Bronchial epithelial cell (primary cell): ENCODE measurements around the gene RDH13. TPM values are rescaled to one million over a fixed set of nuclear protein-coding genes. Genes with fewer than 3 reads are reported as not detected.

Experiments used
- DNase-seq: peaks from one replicate; pipeline ENCODE4 v3.0.0-alpha.2; 2010; ENCODE audit warnings: low read depth
- FAIRE-seq: peaks from 2 replicates; lab custom pipeline; 2011; peaks lifted over from hg19 to GRCh38; lab: Jason Lieb, UNC
- H3K27me3 ChIP-seq: 2 replicates; pipeline ENCODE4 v1.5.1; 2011; ENCODE audit warnings: low read length; ENCODE audit not compliant: control insufficient read depth, insufficient read depth
- H3K36me3 ChIP-seq: 2 replicates; pipeline ENCODE4 v1.5.1; 2011; ENCODE audit warnings: low read length; ENCODE audit not compliant: control insufficient read depth, insufficient read depth
- H3K4me3 ChIP-seq: 2 replicates; pipeline ENCODE4 v1.5.1; 2011; ENCODE audit warnings: mild to moderate bottlenecking, low read depth, low read length, control low read depth
- total RNA-seq: library from RNA; depleted of rRNA; stranded (reverse); fragments of >200 nt; gene quantifications from 2 replicates; pipeline ENCODE4 v1.2.1, GENCODE V29; 2014
- TF ChIP-seq, protein P1 (sequence below): IDR thresholded peaks from 2 replicates; pipeline ENCODE4 v1.5.1; 2011; ENCODE audit warnings: mild to moderate bottlenecking, moderate library complexity, low read length, control low read depth, inconsistent platforms; ENCODE audit not compliant: insufficient read depth, severe bottlenecking

RDH13 gene
- total RNA-seq, 1 donor from 2014 or later, result 23.7 TPM

DNA sequence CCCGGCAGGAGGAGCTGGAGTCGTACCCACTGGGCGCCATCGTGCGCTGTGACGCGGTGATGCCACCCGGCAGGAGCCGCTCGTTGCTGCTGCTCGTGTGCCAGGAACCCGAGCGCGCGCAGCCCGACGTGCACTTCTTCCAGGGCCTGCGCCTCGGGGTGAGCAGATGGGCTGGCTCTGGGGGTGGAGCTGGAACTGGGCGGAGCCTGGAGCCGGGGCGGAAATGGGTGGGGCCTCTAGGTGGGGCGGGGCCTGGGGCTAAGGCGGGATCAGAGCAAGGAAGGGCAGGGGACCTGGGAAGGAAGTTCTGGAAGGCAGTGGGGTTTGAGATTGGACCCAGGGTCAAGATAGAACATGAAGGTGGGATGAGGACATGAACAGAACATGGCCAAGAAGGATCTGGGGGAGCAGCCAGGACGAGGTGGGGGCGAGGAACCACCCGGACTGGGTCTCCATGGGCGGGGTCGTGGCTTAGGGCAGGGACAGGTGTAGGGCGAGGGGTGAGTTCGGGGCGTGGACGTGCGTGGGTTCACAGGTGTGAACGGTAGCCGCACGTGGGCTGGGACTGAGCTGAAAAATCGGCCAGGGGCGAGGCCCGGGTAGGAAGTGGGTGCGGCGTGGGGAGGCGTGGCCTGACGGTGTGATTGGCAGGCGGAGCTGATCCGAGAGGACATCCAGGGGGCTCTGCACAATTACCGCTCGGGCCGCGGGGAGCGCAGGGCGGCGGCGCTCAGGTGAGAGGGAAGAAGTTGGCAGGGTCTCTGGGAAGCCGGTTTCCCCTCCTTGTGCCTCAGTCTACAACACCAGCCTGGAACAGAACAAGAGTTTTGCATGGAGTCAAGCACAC is 17.4 kb upstream of the RDH13 start:
- TF ChIP-seq, protein P1, sequence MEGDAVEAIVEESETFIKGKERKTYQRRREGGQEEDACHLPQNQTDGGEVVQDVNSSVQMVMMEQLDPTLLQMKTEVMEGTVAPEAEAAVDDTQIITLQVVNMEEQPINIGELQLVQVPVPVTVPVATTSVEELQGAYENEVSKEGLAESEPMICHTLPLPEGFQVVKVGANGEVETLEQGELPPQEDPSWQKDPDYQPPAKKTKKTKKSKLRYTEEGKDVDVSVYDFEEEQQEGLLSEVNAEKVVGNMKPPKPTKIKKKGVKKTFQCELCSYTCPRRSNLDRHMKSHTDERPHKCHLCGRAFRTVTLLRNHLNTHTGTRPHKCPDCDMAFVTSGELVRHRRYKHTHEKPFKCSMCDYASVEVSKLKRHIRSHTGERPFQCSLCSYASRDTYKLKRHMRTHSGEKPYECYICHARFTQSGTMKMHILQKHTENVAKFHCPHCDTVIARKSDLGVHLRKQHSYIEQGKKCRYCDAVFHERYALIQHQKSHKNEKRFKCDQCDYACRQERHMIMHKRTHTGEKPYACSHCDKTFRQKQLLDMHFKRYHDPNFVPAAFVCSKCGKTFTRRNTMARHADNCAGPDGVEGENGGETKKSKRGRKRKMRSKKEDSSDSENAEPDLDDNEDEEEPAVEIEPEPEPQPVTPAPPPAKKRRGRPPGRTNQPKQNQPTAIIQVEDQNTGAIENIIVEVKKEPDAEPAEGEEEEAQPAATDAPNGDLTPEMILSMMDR, result no peak
- peak overlapping the region; percentile 49 for H3K4me3 ChIP-seq
- DNase-seq (peak; percentile 61), FAIRE-seq (no peak)
- no peaks in the 10 kb centered on the region for H3K27me3 ChIP-seq
- H3K36me3 ChIP-seq, result peaks cover 8% of the 10 kb centered on the region

GRCh38 chr19:55079400-55080038 is 16.6 kb upstream of the RDH13 start:
- DNase-seq (no peak), FAIRE-seq (no peak)
- Histone ChIP-seq H3K4me3 (no peak overlapping the region), H3K36me3 (peaks cover 8% of the 10 kb centered on the region), H3K27me3 (no peaks in the 10 kb centered on the region)
- TF ChIP-seq, protein P1, result no peak

DNA sequence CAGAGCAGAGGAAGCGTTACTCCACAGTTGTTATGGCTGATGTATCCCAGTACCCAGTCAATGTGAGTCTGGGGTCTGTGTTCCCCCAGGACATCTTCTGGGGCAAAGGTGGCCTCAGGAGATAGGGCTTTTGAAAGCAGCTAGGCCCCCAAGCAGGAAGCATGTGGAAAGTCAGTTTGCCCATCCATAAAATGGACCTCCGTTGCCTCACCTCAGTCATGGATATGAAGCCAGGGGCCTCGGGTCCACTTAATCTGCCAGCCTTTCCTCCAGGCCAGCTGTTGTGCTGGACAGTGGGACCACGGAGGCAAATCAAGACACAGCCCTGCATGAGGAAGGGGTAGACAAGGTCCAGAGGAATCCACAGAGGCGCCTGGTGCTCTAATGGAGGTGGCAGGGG is 16.0 kb upstream of the RDH13 start:
- Histone ChIP-seq H3K36me3 (peaks cover 8% of the 10 kb centered on the region), H3K4me3 (no peak overlapping the region), H3K27me3 (no peaks in the 10 kb centered on the region)
- TF ChIP-seq, protein P1, result no peak
- no peak for DNase-seq
- no peak for FAIRE-seq

DNA sequence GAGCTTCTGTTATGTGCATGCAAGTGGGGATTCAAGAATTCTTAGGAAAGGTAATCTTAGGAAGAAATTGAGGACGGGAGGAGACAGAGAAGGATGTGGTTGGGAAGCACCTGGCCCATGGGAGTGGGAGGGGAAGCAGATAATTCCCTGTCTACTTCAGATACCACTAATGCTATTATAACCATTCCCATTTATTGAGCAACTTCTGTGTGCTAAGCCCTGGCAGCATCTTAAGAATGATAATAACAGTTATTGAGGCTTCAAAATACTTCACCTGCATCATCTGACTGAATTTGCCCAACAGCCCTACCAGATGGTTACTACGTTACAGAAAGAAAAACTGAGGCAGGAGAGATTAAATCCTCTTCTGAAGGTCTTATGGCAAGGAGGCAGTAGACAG is 14.2 kb upstream of the RDH13 start:
- peaks cover 6% of the 10 kb centered on the region for H3K36me3 ChIP-seq
- TF ChIP-seq, protein P1, result no peak
- no peak for DNase-seq
- no peak overlapping the region for H3K4me3 ChIP-seq
- no peaks in the 10 kb centered on the region for H3K27me3 ChIP-seq
- FAIRE-seq, result no peak

GRCh38 chr19:55076321-55076720 is 13.4 kb upstream of the RDH13 start:
- Histone ChIP-seq H3K36me3 (peaks cover 2% of the 10 kb centered on the region), H3K27me3 (no peaks in the 10 kb centered on the region), H3K4me3 (peak overlapping the region; percentile 56)
- DNase-seq (no peak), FAIRE-seq (no peak)
- TF ChIP-seq, protein P1, result no peak
